GM21619 (cell line): Measurements from ENCODE around the gene TMEM229A.
"Not testable (repeated sequence)": the region's sequence is repeated elsewhere in the genome, so short reads cannot be mapped to it uniquely, and the experiment has no call there.

ENCODE experiments used
- ATAC-seq: cut with Tn5 transposase; IDR thresholded peaks from one replicate; pipeline ENCODE4 v1.9.1; 2021; ENCODE audit not compliant: unreplicated experiment

TMEM229A gene

DNA sequence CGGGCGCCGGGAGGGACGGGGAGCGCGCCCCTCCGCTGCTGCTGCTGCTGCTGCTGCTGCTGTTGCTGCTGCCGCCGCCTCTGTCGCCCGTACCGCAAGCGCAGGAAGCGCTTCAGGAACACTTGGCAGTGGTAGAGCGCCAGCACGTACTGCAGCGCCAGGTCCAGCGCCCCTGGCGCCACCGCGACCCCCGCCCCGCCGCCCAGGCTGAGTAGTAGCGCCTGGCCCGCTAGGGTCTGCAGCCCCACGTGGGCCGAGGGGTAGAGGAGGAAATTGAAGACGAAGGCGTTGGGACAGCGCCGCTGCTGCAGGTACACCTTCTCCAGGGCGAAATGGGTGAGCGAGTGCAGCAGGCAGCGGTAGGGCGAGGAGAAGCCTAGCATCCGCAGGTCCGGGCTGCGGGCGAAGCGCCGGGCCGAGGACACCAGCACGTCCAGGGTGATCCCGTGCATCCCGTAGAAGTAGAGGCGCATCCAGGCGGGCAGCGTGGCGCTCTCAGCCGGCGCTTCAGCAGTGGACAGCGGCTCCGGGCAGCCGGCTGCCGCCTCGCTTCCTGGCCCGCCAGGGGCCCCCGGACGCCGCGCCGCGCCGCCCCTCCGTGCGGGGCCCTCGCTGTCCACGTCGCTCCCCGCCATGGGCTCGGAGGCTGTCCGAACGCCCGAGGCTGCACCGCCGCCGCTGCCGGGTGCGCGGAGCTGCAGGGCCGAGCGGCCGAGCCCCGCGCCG, at the start of gene TMEM229A:
Gene TMEM229A, minus strand, starts transcription at position 699 of the 726 bp plus-strand sequence. Its CDS starts 64 bp downstream, at position 635.
- no peak for ATAC-seq

DNA sequence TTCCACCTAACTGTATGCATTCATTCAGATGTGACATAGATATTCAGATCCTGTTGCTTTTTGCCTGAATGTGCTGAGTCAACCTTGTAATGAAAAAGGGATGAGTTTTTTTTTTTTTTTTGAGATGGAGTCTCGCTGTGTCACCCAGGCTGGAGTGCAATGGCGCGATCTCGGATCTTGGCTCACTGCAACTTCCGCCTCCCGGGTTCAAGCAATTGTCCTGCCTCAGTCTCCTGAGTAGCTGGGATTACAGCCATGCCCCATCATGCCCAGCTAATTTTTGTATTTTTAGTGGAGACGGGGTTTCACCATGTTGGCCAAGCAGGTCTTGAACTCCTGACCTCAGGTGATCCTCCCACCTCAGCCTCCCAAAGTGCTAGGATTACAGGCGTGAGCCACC, 49.4 kb upstream of the TMEM229A start:
- not testable (repeated sequence) for ATAC-seq

DNA sequence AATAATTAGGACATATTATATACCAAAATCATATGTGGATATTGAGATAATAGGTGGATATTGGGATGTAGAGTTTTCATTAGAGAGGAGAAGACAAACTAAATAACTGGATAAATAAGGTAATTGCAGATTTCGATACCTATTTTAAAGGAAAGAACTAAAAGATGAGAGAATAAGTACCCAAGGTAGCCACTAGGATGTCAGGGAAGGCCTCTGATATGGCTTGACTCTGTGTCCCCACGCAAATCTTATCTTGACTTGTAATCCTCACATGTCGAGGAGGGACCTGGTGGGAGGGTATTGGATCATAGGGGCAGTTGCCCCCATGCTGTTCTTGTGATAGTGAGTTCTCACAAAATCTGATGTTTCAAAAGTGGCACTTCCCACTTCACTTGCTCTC, 44.7 kb upstream of the TMEM229A start:
- no peak for ATAC-seq

DNA sequence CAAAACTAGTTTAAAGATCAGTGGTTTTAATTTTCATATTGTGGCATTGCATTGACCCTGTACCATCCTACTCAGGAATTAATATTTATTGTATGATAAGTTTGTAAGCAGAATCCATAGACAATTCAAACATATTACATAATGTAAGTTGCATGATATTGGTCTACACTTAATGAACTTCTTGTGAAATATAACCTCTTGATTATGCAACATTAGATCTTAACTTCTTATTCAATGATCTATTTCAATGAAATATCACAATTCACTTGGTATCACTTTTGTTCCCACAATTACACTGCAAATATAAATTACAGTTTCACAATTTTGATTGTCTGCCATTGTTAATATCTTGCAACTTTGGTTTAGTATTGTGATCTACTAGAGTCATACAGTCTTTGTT, 44.0 kb upstream of the TMEM229A start:
- ATAC-seq: no peak

DNA sequence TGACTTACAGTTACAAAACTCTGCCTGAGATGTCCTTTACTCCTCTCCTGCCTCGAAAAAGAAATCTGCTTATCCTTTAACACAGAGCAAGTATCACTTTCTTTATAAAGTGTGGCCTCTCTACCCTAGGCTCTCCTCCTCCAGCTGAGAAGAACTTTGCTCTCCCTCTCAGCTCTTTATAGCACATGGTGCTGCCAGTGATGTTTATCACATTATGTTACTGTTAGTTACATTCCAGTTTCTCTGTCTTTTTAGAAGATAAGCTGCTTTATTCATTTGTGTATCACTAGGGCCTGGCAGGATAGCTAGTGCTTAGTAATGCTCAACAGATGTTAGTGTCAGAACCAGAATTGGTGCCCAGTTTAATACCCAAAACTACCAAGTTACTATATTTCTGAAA, 41.1 kb upstream of the TMEM229A start:
- ATAC-seq: no peak

DNA sequence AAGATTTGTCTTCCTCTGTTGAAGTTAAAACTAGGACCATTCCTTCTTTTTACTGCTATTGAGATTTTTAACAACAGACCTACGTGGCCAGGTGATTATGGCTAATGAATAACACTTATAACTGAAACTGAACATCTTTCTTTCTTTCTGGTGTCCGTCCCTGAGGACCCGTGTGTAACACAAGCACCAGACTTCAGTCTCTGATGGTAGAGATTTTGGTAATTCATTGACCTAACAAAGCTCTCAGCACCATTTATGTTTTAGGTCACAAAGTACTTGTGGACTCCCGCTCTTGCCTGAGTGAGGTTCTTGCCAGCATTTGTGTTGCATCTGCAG, 40.4 kb upstream of the TMEM229A start:
- ATAC-seq: peak; percentile 67

DNA sequence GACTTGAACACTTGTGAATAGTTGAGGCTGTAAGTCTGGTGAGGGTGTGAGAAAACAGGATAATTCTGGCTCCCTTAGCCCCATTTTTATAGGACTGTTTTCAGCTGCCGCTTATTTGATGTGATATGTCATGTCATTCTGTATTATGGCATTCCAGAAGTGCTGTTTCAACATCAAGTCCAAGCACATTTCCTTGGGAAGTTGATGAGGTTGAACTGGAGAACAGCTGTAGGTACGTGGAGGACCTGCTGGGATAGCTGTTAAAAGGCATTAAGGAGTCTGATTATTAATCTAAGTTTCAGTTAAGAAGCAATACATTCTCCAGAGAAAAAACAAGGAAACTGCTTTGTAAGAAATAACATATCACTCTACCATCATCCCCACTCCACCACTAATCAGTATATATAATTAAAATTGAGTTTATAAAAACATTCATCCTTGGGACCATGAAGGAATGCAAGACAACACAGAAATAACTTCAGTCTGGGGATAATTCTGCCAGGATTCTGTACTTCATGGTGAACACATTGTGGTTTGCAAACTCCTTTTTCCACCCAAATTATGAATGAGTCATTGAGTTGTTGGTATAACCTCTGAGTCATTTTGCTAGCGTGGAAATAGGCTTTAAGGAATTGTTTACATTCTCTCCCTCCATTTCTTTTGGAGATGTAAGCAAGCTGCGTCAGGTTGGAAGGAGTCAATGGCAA, 39.9 kb upstream of the TMEM229A start:
- peak; percentile 6 for ATAC-seq

DNA sequence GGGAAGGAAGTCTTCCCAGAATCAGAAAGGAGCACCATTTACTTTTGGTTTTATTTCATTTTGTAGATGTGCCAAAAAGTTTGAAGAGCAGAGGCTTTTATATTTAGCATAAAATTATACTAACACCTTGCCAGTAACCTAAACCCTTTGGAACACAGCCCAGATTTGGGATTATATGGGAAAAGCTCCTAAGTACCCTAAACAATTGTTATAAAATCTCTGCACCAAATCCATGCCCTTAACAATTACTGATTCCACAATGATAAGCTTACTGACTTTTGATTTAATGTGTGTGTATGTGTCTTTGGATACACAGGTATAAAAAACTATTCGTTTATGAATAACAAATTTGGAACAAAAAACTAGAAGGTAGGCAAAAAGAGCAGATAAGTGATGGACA, 39.0 kb upstream of the TMEM229A start:
- no peak for ATAC-seq

DNA sequence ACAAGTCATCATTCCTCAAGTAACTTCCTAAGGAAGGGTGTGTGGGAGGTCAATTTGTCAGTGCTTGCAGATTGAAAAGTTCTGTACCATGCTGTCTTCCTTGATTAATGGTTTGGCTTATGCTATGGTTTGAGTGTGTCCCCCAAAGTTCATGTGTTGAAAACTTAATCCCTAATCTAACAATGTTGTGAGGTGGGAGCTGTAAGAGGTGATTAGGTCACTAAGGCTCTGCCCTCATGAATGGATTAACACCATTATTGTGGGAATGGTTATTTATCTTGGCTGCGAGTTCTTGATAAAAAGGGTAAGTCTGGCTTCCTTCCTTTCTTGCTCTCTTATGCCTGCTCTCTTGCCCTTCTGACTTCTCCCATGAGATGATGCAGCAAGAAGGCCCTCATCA, 29.3 kb upstream of the TMEM229A start:
- no peak for ATAC-seq

DNA sequence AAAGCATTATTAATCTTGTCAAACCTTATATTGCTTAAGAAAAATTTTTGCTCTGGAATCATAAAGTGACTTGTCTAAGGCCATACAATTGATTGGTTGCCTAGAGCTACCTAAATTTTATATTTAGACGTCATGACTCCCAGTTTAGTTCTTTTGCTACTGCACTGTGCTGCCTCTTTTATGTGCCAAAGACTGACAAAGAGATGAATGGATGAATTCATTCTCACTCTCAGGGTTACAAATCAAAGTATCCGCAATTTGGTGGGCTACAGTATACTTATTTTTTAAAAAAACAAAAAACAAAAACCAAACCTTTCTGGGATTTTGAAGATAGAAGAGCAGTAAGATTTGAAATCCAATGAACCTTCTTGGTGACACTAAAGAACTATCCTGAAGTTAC, 27.7 kb upstream of the TMEM229A start:
- no peak for ATAC-seq

DNA sequence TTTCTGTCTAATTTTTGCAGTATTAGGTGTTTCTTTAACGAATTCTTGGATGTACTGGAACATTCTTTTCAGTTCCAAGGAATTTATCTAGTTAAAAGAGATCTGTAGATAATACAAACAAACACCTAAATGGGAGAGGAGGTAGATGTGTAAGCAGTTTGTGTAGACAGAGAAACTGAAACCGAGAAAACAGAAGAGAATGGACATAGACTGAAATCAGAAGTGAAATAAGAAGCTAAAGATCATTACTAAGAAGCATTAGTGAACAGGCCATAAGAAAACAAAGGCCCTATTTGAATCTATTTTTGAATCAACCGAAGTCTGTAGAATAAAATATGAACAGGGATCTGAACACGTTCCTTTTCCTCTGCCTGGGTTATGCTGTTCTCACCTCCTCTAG, 26.5 kb upstream of the TMEM229A start:
- peak; percentile 100 for ATAC-seq

DNA sequence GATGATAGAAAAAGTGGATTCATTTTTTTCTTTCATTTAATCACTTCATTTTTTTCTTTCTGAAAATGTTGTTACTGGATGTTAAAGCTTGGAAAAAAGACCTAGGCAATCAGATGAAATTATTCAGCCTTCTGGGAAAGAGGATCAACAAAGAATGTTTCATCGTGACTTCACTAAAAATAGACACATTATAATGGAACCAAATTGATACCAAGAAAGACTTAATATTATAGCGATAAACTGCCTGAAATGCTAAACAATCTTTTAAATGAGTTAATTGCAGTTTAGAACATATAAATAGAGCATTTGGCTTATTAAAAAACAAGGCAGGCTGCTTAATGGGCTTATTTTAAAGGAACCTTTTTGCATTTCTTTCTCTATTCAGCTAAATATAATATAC, 25.6 kb upstream of the TMEM229A start:
- ATAC-seq: no peak

DNA sequence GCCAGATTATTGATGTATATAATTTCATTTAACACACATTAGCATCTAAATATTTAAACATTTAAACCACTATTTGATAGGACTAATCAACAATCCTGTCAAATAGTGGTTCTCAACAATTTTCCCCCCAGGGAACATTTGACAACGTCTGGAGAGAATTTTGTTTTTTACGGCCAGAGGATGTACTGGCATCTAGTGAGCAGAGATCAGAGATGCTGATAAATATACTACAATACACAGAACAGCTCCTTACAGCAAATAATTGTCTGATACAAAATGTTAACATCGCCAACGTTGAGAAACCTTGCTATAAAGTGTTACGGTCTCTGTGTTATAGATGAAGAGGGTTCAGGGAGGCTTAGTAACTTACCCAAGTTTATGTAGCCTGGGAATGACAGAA, 25.0 kb upstream of the TMEM229A start:
- ATAC-seq: no peak

DNA sequence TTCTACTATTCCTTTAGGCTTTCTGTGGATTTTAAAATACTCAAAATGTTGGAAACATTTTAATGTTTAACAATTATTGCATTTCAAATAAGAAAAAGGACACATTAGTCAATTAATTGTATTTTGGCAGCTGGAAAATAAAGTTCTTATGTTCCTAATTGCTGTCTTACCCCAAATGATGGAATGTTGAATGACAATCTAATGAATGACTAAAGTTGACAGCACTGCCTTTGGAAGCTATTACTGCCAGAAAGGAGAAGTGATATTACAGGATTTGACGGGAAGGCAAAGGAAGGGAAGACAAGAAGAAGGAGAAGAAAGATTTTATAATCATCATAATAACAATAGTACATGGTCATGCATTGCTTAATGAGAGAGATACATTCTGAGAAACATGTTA, 23.4 kb upstream of the TMEM229A start:
- no peak for ATAC-seq

DNA sequence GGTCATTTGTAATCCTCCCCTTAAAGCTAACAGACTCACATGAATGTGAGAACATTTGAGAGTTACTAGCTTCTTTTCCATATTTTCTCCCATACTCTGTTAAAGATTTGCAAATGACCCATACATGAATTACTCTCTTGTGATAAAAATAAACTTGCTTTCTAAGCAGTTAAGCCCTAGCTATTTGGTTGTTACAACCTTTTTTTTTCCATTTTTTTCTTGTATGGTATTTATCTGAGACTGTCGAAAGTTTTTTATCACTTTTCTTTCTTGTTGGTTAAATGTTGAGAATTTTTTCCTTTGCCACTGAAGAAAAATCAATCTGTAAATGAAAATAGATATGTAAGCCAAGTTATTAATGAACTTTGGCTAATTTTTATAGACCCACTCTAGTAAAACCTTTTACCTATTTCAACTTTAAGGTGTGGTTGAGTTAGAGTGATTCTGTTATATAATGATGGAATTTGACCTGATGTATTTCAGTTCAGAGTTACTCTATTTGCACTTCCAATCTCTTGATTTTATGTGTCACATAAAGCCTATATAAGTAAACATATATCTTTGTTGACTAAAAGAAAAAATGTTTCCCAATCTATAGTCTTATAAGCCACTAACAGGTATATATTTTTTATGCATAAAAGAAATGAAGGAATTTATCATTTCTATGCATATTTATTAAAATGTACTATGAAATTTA, 19.0 kb upstream of the TMEM229A start:
- no peak for ATAC-seq

DNA sequence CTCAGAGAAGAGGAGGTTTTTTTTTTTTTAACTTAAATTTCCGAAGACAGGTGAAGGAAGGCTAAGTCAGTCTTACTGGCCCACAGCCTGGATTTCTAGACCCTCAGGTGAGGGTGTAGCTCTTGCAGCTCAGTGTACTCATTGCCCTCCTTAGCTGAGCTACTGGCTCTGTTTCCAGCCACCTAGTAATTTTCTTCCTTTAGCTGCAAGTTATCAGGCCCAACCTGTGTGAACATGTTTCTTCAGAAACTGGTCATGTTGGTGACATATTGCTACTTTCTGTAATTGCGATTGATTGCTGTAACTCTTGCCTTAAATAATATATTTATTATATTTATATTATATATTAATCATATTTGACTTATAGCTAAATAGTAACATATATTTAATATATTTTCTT, 10.0 kb upstream of the TMEM229A start:
- no peak for ATAC-seq

DNA sequence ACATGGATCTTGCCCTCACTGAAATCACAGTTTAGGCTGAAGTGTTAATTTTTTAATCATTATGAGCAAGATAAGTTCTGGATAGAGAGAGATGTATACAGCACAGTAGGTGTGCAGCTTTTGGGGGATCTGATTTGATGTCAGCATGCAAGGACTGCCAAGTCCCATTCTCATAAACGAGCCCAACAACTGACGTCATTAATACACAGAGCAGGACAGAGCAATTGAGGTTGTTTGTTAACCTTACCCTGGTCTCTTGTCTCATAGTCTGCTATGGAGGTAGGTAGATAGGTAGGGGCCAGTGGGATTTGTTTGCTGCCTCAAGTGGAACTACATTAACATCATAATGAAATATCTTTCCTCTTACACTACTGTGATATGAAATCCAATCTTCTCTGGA, 8.6 kb upstream of the TMEM229A start:
- no peak for ATAC-seq

DNA sequence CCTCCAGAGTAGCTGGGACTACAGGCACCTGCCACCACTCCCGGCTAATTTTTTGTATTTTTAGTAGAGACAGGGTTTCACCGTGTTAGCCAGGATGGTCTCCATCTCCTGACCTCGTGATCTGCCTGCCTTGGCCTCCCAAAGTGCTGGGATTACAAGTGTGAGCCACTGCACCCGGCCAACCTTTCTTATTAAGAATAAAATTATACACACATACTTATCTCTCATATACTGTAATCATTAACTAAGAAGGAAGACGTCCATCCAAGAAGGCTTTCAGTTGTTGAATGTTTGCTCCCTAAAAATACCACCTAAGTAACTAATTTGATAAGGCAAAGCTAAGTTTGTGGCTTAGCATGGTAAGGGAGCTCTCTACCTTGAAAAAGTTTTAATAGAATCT, 5.0 kb upstream of the TMEM229A start:
- ATAC-seq: not testable (repeated sequence)

DNA sequence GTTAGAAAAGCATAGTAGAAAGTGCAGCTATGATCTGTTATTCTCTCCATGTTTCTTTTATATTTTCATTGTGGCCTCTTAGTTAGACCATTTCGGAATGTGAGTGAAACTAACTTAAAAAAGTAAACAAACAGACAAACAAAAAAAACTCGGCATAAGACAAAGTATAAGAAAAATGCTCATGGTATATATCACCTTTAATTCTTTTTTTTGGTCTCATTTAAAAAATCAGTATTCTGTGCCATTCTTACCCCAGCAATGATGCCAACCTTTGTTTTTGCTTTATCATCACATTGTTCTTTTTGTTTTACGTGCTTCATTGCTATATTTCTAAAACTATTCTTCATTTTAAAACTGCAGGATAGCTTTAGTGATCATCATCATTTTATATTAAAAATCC, 2.8 kb upstream of the TMEM229A start:
- ATAC-seq: no peak

DNA sequence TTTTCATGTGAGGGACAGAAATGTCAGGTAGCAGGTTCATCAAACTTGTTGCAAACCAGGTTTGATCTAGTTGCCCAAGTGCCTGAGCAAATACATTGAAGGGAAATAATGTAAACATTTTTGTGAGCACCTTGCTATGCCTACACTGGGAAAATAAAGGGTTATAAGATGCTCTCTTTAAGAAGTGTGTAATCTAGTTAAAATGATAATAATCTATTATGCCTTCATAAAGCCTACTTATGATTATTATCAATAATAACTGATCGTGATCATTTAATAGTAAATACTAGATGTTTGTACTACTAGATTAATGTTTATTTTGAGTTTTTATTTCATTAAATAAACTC, 1.9 kb upstream of the TMEM229A start:
- no peak for ATAC-seq

DNA sequence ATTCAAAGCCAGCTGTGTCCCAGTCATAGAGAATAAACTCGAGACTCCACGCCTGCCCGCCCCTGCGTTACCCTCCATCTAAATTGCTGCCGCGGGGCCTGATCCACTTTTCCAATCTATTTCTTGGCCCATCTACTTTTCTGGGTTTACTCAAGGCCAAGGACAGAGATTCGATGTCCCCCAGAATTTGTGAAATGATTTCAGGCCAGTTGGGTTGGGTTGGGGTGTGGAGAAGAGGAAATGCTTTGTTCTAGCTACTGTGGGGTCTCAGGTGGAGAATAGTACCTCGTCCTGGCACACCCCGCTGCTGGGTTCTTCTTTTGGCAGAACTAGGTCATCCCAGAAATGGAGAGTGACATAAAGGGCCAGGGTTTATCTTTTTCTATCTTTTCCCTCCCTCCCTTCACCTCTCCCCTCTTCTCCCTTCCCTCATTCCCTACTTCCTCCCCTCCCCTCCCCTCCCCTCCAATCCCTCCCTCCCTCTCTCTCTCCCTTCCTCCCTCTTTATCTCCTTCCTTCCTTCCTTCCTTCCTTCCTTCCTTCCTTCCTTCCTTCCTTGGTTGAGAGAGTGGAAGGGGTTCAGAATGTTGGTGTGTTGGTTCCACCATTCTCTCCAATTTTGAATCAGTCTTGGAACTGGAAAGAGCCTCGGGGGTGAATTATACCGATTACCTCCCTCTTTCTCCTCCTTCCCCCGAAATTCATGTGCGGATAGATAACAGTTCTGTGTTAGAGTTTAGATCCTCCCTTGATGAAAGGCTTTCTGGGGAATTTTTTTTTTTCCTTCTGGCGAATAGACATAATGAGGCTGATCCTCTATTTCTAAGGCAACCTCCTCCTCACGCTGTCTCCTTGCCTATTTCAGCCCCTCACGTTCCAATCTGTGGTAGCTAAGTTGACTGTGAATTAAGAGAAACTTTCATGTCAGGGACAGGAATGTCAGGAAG, 1.2 kb upstream of the TMEM229A start:
- ATAC-seq: no peak
